Osteocyte (in vitro differentiated cells): ENCODE results near the gene COPS6. TPM values are rescaled to one million over a fixed set of nuclear protein-coding genes. Genes with fewer than 3 reads are reported as not detected.

ENCODE experiments used
- DNase-seq: peaks from one replicate; pipeline ENCODE4 v3.0.0; 2021; ENCODE audit warnings: mixed read lengths; ENCODE audit not compliant: unreplicated experiment; ENCODE audit errors: extremely low spot score
- H3K27ac Mint-ChIP-seq: one replicate; pipeline ENCODE4 v1.8.0; 2021; ENCODE audit warnings: mild to moderate bottlenecking, mixed read lengths; ENCODE audit not compliant: unreplicated experiment
- H3K27me3 Mint-ChIP-seq: one replicate; pipeline ENCODE4 v1.8.0; 2021; ENCODE audit warnings: mixed read lengths; ENCODE audit not compliant: unreplicated experiment
- H3K36me3 Mint-ChIP-seq: one replicate; pipeline ENCODE4 v1.8.0; 2021; ENCODE audit warnings: mixed read lengths; ENCODE audit not compliant: unreplicated experiment
- H3K4me1 Mint-ChIP-seq: one replicate; pipeline ENCODE4 v1.8.0; 2021; ENCODE audit warnings: mixed read lengths; ENCODE audit not compliant: unreplicated experiment
- H3K4me3 Mint-ChIP-seq: one replicate; pipeline ENCODE4 v1.8.0; 2021; ENCODE audit warnings: mild to moderate bottlenecking, moderate library complexity, mixed read lengths; ENCODE audit not compliant: unreplicated experiment
- H3K9me3 Mint-ChIP-seq: one replicate; pipeline ENCODE4 v1.8.0; 2021; ENCODE audit warnings: mixed read lengths; ENCODE audit not compliant: unreplicated experiment
- total RNA-seq: library from RNA; stranded (reverse); gene quantifications from 2 replicates; pipeline ENCODE4 v1.2.1, GENCODE V29; 2021
- TF ChIP-seq, protein P1 (sequence below): fragments of 200-600 bp; sonication (generic); IDR thresholded peaks from 2 replicates; pipeline ENCODE4 v1.5.0; 2021; ENCODE audit warnings: antibody characterized with exemption, mild to moderate bottlenecking, moderate library complexity

COPS6 gene
- total RNA-seq, 1 donor from 2014 or later, result 93.7 TPM

GRCh38 chr7:100090527-100091410 lies 2.0 kb downstream of the COPS6 start:
- Mint-ChIP-seq H3K4me1 (peaks cover 23% of the 10 kb centered on the region), H3K36me3 (peaks cover 38% of the 10 kb centered on the region), H3K27me3 (no peaks in the 10 kb centered on the region), H3K4me3 (peak overlapping the region; percentile 23), H3K27ac (peak overlapping the region; percentile 1), H3K9me3 (no peaks in the 10 kb centered on the region)
- TF ChIP-seq, protein P1, sequence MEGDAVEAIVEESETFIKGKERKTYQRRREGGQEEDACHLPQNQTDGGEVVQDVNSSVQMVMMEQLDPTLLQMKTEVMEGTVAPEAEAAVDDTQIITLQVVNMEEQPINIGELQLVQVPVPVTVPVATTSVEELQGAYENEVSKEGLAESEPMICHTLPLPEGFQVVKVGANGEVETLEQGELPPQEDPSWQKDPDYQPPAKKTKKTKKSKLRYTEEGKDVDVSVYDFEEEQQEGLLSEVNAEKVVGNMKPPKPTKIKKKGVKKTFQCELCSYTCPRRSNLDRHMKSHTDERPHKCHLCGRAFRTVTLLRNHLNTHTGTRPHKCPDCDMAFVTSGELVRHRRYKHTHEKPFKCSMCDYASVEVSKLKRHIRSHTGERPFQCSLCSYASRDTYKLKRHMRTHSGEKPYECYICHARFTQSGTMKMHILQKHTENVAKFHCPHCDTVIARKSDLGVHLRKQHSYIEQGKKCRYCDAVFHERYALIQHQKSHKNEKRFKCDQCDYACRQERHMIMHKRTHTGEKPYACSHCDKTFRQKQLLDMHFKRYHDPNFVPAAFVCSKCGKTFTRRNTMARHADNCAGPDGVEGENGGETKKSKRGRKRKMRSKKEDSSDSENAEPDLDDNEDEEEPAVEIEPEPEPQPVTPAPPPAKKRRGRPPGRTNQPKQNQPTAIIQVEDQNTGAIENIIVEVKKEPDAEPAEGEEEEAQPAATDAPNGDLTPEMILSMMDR, result no peak
- DNase-seq, result no peak

GRCh38 chr7:100091411-100092181 lies 2.8 kb downstream of the COPS6 start:
- H3K4me3 Mint-ChIP-seq, result no peak overlapping the region
- no peak for DNase-seq
- H3K27ac Mint-ChIP-seq, result peak overlapping the region; percentile 1
- no peaks in the 10 kb centered on the region for H3K9me3 Mint-ChIP-seq
- H3K4me1 Mint-ChIP-seq, result peaks cover 25% of the 10 kb centered on the region
- peaks cover 40% of the 10 kb centered on the region for H3K36me3 Mint-ChIP-seq
- TF ChIP-seq, protein P1, result no peak
- no peaks in the 10 kb centered on the region for H3K27me3 Mint-ChIP-seq

GRCh38 chr7:100093054-100093453 lies 4.3 kb downstream of the COPS6 start:
- no peak for DNase-seq
- Mint-ChIP-seq H3K27me3 (no peaks in the 10 kb centered on the region), H3K4me1 (peaks cover 17% of the 10 kb centered on the region), H3K36me3 (peaks cover 50% of the 10 kb centered on the region), H3K4me3 (no peak overlapping the region), H3K9me3 (no peaks in the 10 kb centered on the region), H3K27ac (no peak overlapping the region)
- TF ChIP-seq, protein P1, result no peak

- TF ChIP-seq, protein P1, result no peak
- Mint-ChIP-seq H3K27me3 (no peaks in the 10 kb centered on the region), H3K9me3 (no peaks in the 10 kb centered on the region), H3K36me3 (peaks cover 53% of the 10 kb centered on the region), H3K4me3 (no peak overlapping the region), H3K4me1 (peaks cover 15% of the 10 kb centered on the region), H3K27ac (peak overlapping the region; percentile 47)
- DNase-seq, result no peak
Observed at GRCh38 chr7:100093498-100093897, 4.7 kb downstream of the COPS6 start.
